Measurements from ENCODE around the gene OR1S2.

The OR1S2 gene

GRCh38 chr11:58204042-58204441 is at the start of gene OR1S2:
Gene OR1S2 (minus strand): TSS chr11:58204142. CDS start chr11:58204142, 0 bp downstream.
- no peaks in the 10 kb centered on the region for H3K9me3 ChIP-seq (ENCODE audit: control insufficient read depth, low read length)
- no peaks in the 10 kb centered on the region for H3K79me2 ChIP-seq
- no peaks in the 10 kb centered on the region for H3K27me3 ChIP-seq (ENCODE audit: control insufficient read depth, insufficient read depth, low read length)
- TF ChIP-seq, protein P1, sequence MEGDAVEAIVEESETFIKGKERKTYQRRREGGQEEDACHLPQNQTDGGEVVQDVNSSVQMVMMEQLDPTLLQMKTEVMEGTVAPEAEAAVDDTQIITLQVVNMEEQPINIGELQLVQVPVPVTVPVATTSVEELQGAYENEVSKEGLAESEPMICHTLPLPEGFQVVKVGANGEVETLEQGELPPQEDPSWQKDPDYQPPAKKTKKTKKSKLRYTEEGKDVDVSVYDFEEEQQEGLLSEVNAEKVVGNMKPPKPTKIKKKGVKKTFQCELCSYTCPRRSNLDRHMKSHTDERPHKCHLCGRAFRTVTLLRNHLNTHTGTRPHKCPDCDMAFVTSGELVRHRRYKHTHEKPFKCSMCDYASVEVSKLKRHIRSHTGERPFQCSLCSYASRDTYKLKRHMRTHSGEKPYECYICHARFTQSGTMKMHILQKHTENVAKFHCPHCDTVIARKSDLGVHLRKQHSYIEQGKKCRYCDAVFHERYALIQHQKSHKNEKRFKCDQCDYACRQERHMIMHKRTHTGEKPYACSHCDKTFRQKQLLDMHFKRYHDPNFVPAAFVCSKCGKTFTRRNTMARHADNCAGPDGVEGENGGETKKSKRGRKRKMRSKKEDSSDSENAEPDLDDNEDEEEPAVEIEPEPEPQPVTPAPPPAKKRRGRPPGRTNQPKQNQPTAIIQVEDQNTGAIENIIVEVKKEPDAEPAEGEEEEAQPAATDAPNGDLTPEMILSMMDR (IDR thresholded peaks at IDR 0.05) = no peak
- H3K4me2 ChIP-seq (ENCODE audit: low read length) = no peak within 1 kb of the TSS
- no peaks in the 10 kb centered on the region for H3K36me3 ChIP-seq (ENCODE audit: control insufficient read depth, insufficient read depth, low read length)
- no peak within 1 kb of the TSS for H2AFZ ChIP-seq
- H3K27ac ChIP-seq = no peak within 1 kb of the TSS
- no peak within 1 kb of the TSS for H3K4me3 ChIP-seq (ENCODE audit: low read depth, low read length)
- H3K9ac ChIP-seq = no peak within 1 kb of the TSS
- H3K4me1 ChIP-seq = no peaks in the 10 kb centered on the region

DNA sequence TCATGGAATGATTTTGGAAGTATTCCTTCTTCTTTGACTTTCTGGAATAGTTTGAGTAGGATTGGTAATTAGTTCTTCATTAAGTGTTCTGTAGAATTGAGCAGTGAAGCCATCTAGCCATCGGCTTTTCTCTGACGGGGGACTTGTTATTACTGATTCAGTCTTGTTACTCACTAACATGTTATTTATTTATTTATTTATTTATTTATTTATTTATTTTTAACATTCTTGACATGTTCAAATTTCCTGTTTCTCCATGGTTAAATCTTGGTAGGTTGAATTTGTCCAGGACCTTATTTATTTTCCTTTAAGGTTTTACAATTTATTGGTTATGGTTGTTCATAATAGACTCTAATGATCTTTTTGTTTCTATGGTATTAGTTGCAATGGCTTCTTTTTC is 40.0 kb upstream of the OR1S2 start:
- TF ChIP-seq, protein P1 (IDR thresholded peaks at IDR 0.05) = no peak
- no peak overlapping the region for H3K4me2 ChIP-seq (ENCODE audit: low read length)
- no peak overlapping the region for H2AFZ ChIP-seq
- no peaks in the 10 kb centered on the region for H3K9me3 ChIP-seq (ENCODE audit: control insufficient read depth, low read length)
- no peaks in the 10 kb centered on the region for H3K36me3 ChIP-seq (ENCODE audit: control insufficient read depth, insufficient read depth, low read length)
- H3K79me2 ChIP-seq = no peaks in the 10 kb centered on the region
- H3K4me3 ChIP-seq (ENCODE audit: low read depth, low read length) = no peak overlapping the region
- no peak overlapping the region for H3K27ac ChIP-seq
- no peaks in the 10 kb centered on the region for H3K4me1 ChIP-seq
- no peak overlapping the region for H3K9ac ChIP-seq
- H3K27me3 ChIP-seq (ENCODE audit: control insufficient read depth, insufficient read depth, low read length) = no peaks in the 10 kb centered on the region

- TF ChIP-seq, protein P1 (IDR thresholded peaks at IDR 0.05) = no peak
- no peaks in the 10 kb centered on the region for H3K27me3 ChIP-seq (ENCODE audit: control insufficient read depth, insufficient read depth, low read length)
- no peaks in the 10 kb centered on the region for H3K9me3 ChIP-seq (ENCODE audit: control insufficient read depth, low read length)
Measured at GRCh38 chr11:58227956-58228615, 24.1 kb upstream of the OR1S2 start.

GRCh38 chr11:58222721-58223120 is 18.8 kb upstream of the OR1S2 start:
- Histone ChIP-seq H3K9ac (no peak overlapping the region), H2AFZ (no peak overlapping the region)

More at GRCh38 chr11:58227956-58228615, 24.1 kb upstream of the OR1S2 start:
- Histone ChIP-seq H3K79me2 (no peaks in the 10 kb centered on the region), H3K36me3 (ENCODE audit: control insufficient read depth, insufficient read depth, low read length) (no peaks in the 10 kb centered on the region), H2AFZ (no peak overlapping the region), H3K4me1 (no peaks in the 10 kb centered on the region), H3K4me2 (ENCODE audit: low read length) (no peak overlapping the region), H3K27ac (no peak overlapping the region), H3K9ac (no peak overlapping the region), H3K4me3 (ENCODE audit: low read depth, low read length) (no peak overlapping the region)

More at GRCh38 chr11:58222721-58223120, 18.8 kb upstream of the OR1S2 start:
- H3K4me2 ChIP-seq (ENCODE audit: low read length) = no peak overlapping the region
- H3K4me3 ChIP-seq (ENCODE audit: low read depth, low read length) = no peak overlapping the region
- no peaks in the 10 kb centered on the region for H3K27me3 ChIP-seq (ENCODE audit: control insufficient read depth, insufficient read depth, low read length)
- TF ChIP-seq, protein P1 (IDR thresholded peaks at IDR 0.05) = no peak
- H3K36me3 ChIP-seq (ENCODE audit: control insufficient read depth, insufficient read depth, low read length) = no peaks in the 10 kb centered on the region
- no peaks in the 10 kb centered on the region for H3K4me1 ChIP-seq
- no peaks in the 10 kb centered on the region for H3K9me3 ChIP-seq (ENCODE audit: control insufficient read depth, low read length)
- H3K79me2 ChIP-seq = no peaks in the 10 kb centered on the region
- H3K27ac ChIP-seq = no peak overlapping the region

Data from parathyroid adenoma (tissue), 2 donors.